Measurements from ENCODE around the gene FOXL1.

- TF ChIP-seq CTCF (IDR thresholded peaks at IDR 0.05), result no peak
- peak; percentile 73 for TF ChIP-seq EZH2phosphoT487 (IDR thresholded peaks at IDR 0.05)
- peak; percentile 92 for TF ChIP-seq EZH2 (IDR thresholded peaks at IDR 0.05)
Observed at GRCh38 chr16:86579268-86580062, 1.1 kb downstream of the FOXL1 start.

Data from neural progenitor cell (in vitro differentiated cells).